ENCODE data around the gene ACRBP. TPM values are rescaled to one million over a fixed set of nuclear protein-coding genes. Genes with fewer than 3 reads are reported as not detected.

ACRBP gene
- total RNA-seq, 4 donors from 2014 or later: 8.9 to 11.4 (median 10.4) TPM

DNA sequence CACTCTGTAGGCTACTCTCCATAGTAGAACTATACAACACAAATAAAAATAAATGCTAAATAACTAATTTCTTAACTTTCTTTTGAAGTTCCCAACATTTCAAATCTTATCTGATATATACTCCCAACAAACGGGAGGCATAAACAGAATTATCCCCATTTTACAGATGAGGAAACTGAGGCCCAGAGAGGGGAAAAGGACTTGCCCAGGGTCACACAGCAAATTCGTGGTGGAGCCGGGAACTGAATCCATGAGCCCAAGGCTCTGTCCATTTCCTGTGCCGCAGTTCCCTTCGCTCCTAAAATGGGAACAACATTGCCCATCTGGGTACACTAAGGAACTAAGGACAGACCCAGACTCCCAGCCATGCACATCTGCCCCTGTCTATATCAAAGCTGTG, 29.7 kb upstream of the ACRBP start:
- DNase-seq: no peak
- intact Hi-C loops (cut with DNase I): no loop called here
- no peak overlapping the region for H3K4me3 ChIP-seq (replicated peaks in 1 of 3)
- WGBS, 2 donors: 96 to 98% methylated on average over 5 of the region's 5 CpGs
- H3K36me3 ChIP-seq: peaks cover 55 to 59% of the 10 kb centered on the region in 2 donors
- no peaks in the 10 kb centered on the region for H3K9me3 ChIP-seq
- no peaks in the 10 kb centered on the region for H3K4me1 ChIP-seq
- no peak overlapping the region for H3K27ac ChIP-seq
- TF ChIP-seq, protein P1, sequence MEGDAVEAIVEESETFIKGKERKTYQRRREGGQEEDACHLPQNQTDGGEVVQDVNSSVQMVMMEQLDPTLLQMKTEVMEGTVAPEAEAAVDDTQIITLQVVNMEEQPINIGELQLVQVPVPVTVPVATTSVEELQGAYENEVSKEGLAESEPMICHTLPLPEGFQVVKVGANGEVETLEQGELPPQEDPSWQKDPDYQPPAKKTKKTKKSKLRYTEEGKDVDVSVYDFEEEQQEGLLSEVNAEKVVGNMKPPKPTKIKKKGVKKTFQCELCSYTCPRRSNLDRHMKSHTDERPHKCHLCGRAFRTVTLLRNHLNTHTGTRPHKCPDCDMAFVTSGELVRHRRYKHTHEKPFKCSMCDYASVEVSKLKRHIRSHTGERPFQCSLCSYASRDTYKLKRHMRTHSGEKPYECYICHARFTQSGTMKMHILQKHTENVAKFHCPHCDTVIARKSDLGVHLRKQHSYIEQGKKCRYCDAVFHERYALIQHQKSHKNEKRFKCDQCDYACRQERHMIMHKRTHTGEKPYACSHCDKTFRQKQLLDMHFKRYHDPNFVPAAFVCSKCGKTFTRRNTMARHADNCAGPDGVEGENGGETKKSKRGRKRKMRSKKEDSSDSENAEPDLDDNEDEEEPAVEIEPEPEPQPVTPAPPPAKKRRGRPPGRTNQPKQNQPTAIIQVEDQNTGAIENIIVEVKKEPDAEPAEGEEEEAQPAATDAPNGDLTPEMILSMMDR (IDR thresholded peaks at IDR 0.05): no peak
- TF ChIP-seq POLR2A (IDR thresholded peaks at IDR 0.05): no peak
- H3K27me3 ChIP-seq: no peaks in the 10 kb centered on the region

DNA sequence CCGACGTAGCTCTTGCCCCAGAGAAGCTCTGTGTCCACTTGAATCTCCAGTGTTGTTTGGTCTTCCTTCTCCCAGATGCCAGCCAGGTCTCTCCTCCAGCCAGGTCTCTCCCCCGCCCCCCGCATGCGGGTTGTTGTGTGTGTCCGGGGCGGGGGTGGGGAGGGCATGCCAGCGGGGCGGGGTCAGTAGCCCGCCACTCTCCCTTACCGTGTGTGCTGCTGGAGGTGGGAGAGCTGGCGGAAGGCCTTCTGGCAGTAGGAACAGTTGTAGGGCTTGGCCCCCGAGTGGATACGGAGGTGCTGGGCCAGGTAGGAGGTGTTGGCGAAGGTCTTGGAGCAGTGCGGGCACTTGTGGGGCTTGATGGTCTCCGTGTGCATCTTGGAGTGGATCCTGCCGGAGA, 24.9 kb upstream of the ACRBP start:
- no peaks in the 10 kb centered on the region for H3K9me3 ChIP-seq
- H3K27me3 ChIP-seq: no peaks in the 10 kb centered on the region
- intact Hi-C loops (cut with DNase I): no loop called here
- H3K36me3 ChIP-seq: peaks cover 77 to 86% of the 10 kb centered on the region in 2 donors
- no peaks in the 10 kb centered on the region for H3K4me1 ChIP-seq
- TF ChIP-seq POLR2A (IDR thresholded peaks at IDR 0.05): no peak
- TF ChIP-seq, protein P1 (IDR thresholded peaks at IDR 0.05): no peak
- H3K27ac ChIP-seq: no peak overlapping the region
- no peak for DNase-seq
- 88 to 93% methylated on average over 16 to 18 of the region's 18 CpGs for WGBS, 2 donors
- H3K4me3 ChIP-seq (replicated peaks in 1 of 3): no peak overlapping the region

DNA sequence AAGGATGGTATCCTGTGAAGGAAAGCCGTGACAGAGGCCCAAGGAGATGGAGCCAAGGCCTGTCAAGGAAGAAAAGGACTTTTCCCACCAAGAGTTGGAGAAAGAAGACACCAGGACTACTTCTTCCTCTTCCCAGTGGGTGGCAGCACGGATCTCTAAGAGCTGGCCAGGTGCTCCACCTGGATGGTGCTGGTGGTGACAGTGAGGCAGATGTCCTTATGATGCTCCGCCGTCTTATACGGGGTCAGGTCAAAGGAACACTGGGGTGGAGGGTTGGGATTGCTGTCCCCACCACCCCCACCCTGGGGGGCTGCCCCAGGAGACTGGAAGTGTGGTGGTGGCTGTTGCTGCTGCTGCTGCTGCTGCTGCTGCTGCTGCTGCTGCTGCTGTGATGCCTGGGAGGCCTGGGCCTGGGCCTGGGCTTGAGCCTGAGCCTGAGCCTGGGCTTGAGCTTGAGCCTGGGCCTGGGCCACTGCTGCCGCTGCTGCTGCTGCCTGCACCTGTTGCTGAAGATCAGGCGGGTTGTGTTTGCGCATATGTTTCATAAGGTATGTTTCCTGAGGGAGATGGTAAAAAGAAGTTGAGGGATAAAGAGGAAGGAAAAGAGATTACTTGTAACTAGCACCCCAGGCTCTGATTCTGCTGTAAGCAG, 20.5 kb upstream of the ACRBP start:
- no peak overlapping the region for H3K4me3 ChIP-seq (replicated peaks in 1 of 3)
- 83 to 88% methylated on average over 8 of the region's 8 CpGs for WGBS, 2 donors

DNA sequence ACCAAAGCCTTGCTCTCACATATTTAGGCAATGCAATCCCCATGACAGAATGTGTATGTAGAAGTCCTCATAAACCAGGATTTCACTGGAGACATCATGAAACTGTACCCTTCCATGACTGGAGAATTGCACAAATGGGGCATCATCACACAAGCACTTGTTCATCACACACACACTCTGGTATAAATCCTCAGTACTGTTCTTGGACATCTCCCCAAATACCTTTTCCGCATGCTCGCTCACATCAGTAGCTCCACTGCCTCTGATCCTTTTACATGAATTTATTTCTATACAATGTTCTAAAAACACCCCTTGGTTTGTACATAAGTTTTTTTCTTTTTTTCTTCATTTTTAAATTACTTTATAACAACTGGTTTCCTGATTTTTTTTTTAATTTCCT, 19.0 kb upstream of the ACRBP start:
- TF ChIP-seq, protein P1 (IDR thresholded peaks at IDR 0.05): no peak
- no peak for TF ChIP-seq POLR2A (IDR thresholded peaks at IDR 0.05)
- Histone ChIP-seq H3K4me3 (replicated peaks in 1 of 3) (no peak overlapping the region), H3K9me3 (no peaks in the 10 kb centered on the region), H3K4me1 (peaks cover 9 to 10% of the 10 kb centered on the region in 2 donors), H3K36me3 (peaks cover 41 to 45% of the 10 kb centered on the region in 2 donors), H3K27me3 (no peaks in the 10 kb centered on the region), H3K27ac (no peak overlapping the region)
- intact Hi-C loops (cut with DNase I): loop anchor here (10.0 kb wide), 1 partner anchor 59 kb away; the partner anchor contains the start of gene COPS7A
- 93 to 95% methylated on average over 2 of the region's 2 CpGs for WGBS, 2 donors
- no peak for DNase-seq

More for the DNA sequence above, 20.5 kb upstream of the ACRBP start:
- peaks cover 55 to 60% of the 10 kb centered on the region in 2 donors for H3K36me3 ChIP-seq
- no peak overlapping the region for H3K27ac ChIP-seq
- TF ChIP-seq, protein P1 (IDR thresholded peaks at IDR 0.05): no peak
- no peak for TF ChIP-seq POLR2A (IDR thresholded peaks at IDR 0.05)
- H3K9me3 ChIP-seq: no peaks in the 10 kb centered on the region
- DNase-seq: no peak
- no peaks in the 10 kb centered on the region for H3K27me3 ChIP-seq
- H3K4me1 ChIP-seq: no peaks in the 10 kb centered on the region
- intact Hi-C loops (cut with DNase I): loop anchor here (10.0 kb wide), 1 partner anchor 57 kb away; the partner anchor contains the start of gene COPS7A

DNA sequence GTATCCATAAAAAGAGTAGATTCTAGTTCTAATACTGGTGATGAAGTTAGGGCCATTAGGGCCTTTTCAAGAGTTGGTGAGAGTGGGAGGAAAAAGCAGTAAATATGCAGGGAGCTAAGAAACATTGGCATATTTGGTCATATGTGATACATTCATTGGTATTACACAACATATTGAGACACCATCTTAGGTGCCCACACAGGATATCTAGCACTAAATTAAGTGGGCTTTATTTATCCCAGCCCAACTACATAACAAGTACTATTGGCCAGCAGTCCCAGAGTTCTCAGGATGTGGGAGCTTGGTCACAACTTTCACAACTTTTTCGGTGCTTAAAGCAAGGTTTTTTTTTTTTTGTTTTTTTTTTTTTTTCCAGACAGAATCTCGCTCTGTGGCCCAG, 17.7 kb upstream of the ACRBP start:
- no peak overlapping the region for H3K4me3 ChIP-seq (replicated peaks in 1 of 3)
- TF ChIP-seq POLR2A (IDR thresholded peaks at IDR 0.05): no peak
- TF ChIP-seq, protein P1 (IDR thresholded peaks at IDR 0.05): no peak
- no peak overlapping the region for H3K27ac ChIP-seq
- H3K27me3 ChIP-seq: no peaks in the 10 kb centered on the region
- no peak for DNase-seq
- intact Hi-C loops (cut with DNase I): loop anchor here (10.0 kb wide), 1 partner anchor 60 kb away; the partner anchor contains the start of gene COPS7A
- H3K36me3 ChIP-seq: peaks cover 28 to 32% of the 10 kb centered on the region in 2 donors
- 87 to 91% methylated on average over 2 of the region's 2 CpGs for WGBS, 2 donors
- no peaks in the 10 kb centered on the region for H3K9me3 ChIP-seq
- peaks cover 9 to 10% of the 10 kb centered on the region in 2 donors for H3K4me1 ChIP-seq

All from thyroid gland (tissue), 4 donors.